Measurements from ENCODE around the gene PPIA. TPM values are rescaled to one million over a fixed set of nuclear protein-coding genes. Genes with fewer than 3 reads are reported as not detected.

Gene PPIA
- total RNA-seq, 2 experiments from 2014 or later = 2,573 to 2,935 TPM

DNA sequence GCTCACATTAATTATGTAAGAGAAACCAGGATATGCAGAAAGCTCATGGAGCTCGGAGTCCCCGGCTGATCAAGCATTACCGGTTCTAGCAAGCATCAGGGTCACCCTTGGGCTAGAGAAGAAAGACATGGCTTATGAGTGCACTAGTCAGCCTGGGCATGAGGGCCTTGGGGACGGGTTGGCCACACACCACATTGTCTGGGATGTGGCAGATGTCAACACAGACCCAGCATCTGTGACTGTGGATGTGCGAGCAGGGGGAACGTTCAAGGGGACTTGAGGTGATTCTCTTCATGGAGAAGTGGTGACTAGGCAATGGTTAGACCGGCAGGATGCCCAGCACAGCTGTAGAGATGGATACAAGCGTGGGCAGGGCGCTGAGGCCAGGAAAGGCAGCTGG lies 34.2 kb upstream of the PPIA start:
- Histone ChIP-seq H2AFZ (ENCODE audit: low read length) (no peak overlapping the region), H3K27ac (ENCODE audit: low read depth, low read length, poor library complexity, severe bottlenecking) (no peak overlapping the region), H3K79me2 (ENCODE audit: insufficient read depth, low read depth, low read length) (no peaks in the 10 kb centered on the region), H3K4me3 (ENCODE audit: low read depth, low read length, poor library complexity, severe bottlenecking) (no peak overlapping the region), H4K20me1 (ENCODE audit: insufficient read depth, low read length) (no peaks in the 10 kb centered on the region), H3K36me3 (ENCODE audit: insufficient read depth, low read length) (peaks cover 74% of the 10 kb centered on the region), H3K9me3 (ENCODE audit: low read length) (no peaks in the 10 kb centered on the region), H3K4me2 (ENCODE audit: low read length) (no peak overlapping the region), H3K4me1 (ENCODE audit: insufficient read depth, low read length, poor library complexity, severe bottlenecking) (no peaks in the 10 kb centered on the region), H3K9me2 (ENCODE audit: insufficient read depth, low read length) (no peaks in the 10 kb centered on the region)
- intact Hi-C loops (cut with micrococcal nuclease; ENCODE audit: unreplicated experiment) = no loop called here
- TF ChIP-seq EZH2phosphoT487 (IDR thresholded peaks at IDR 0.05; ENCODE audit: borderline replicate concordance, low read depth, low read length) = no peak
- TF ChIP-seq, protein P1, sequence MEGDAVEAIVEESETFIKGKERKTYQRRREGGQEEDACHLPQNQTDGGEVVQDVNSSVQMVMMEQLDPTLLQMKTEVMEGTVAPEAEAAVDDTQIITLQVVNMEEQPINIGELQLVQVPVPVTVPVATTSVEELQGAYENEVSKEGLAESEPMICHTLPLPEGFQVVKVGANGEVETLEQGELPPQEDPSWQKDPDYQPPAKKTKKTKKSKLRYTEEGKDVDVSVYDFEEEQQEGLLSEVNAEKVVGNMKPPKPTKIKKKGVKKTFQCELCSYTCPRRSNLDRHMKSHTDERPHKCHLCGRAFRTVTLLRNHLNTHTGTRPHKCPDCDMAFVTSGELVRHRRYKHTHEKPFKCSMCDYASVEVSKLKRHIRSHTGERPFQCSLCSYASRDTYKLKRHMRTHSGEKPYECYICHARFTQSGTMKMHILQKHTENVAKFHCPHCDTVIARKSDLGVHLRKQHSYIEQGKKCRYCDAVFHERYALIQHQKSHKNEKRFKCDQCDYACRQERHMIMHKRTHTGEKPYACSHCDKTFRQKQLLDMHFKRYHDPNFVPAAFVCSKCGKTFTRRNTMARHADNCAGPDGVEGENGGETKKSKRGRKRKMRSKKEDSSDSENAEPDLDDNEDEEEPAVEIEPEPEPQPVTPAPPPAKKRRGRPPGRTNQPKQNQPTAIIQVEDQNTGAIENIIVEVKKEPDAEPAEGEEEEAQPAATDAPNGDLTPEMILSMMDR (conservative IDR thresholded peaks at IDR 0.05; ENCODE audit: low read length) = no peak
- DNase-seq (ENCODE audit: low spot score) = no peak
- CTCF ChIA-PET (ENCODE audit: unreplicated experiment) = no interaction called here
- no TSS peak for BruUV-seq (replicated peaks)
- POLR2A ChIA-PET = no interaction called here

DNA sequence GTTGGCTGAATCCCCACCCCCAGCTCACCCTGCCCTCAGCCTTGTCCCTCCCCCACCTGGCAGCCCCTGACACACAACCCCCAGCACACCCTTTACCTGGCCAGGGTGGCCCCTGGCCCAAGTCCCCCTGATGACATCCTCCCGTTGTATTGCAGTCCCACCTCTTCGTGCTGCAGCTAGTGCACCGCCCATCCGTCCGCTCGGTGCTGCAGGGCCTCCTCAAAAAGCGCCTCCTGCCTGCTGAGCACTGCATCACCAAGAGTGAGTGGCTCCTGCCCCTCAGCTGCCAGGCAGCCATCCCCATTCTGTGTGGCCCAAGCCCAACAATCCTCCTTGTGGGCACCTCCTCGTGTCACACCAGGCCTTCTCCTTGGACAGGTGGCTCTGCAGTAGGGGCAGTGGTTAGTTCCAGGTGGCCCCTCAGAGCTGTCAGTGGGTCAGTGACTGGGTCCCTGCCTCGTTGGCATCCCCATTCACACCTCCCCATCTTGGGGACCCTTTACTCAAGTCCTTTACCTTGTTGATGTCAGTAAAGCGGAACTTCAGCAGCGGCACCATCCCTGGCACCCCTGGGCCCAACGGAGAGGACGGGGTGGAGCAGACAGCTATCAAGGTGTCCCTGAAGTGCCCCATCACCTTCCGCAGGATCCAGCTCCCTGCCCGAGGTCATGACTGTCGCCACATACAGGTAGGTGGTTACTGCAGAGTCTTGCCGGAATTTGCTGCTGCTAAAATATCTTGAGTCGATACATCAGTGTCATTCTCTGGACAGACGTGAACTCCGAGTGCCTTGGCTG lies 33.6 kb upstream of the PPIA start:
- no peak for DNase-seq (ENCODE audit: low spot score)
- Histone ChIP-seq H4K20me1 (ENCODE audit: insufficient read depth, low read length) (no peaks in the 10 kb centered on the region), H3K9me3 (ENCODE audit: low read length) (no peaks in the 10 kb centered on the region), H3K4me2 (ENCODE audit: low read length) (no peak overlapping the region), H3K4me3 (ENCODE audit: low read depth, low read length, poor library complexity, severe bottlenecking) (no peak overlapping the region), H2AFZ (ENCODE audit: low read length) (no peak overlapping the region), H3K27ac (ENCODE audit: low read depth, low read length, poor library complexity, severe bottlenecking) (no peak overlapping the region), H3K9me2 (ENCODE audit: insufficient read depth, low read length) (no peaks in the 10 kb centered on the region), H3K4me1 (ENCODE audit: insufficient read depth, low read length, poor library complexity, severe bottlenecking) (no peaks in the 10 kb centered on the region), H3K36me3 (ENCODE audit: insufficient read depth, low read length) (peaks cover 77% of the 10 kb centered on the region), H3K79me2 (ENCODE audit: insufficient read depth, low read depth, low read length) (no peaks in the 10 kb centered on the region)
- intact Hi-C loops (cut with micrococcal nuclease; ENCODE audit: unreplicated experiment) = no loop called here
- BruUV-seq (replicated peaks) = no TSS peak
- POLR2A ChIA-PET = no interaction called here
- no peak for TF ChIP-seq EZH2phosphoT487 (IDR thresholded peaks at IDR 0.05; ENCODE audit: borderline replicate concordance, low read depth, low read length)
- CTCF ChIA-PET (ENCODE audit: unreplicated experiment) = no interaction called here

DNA sequence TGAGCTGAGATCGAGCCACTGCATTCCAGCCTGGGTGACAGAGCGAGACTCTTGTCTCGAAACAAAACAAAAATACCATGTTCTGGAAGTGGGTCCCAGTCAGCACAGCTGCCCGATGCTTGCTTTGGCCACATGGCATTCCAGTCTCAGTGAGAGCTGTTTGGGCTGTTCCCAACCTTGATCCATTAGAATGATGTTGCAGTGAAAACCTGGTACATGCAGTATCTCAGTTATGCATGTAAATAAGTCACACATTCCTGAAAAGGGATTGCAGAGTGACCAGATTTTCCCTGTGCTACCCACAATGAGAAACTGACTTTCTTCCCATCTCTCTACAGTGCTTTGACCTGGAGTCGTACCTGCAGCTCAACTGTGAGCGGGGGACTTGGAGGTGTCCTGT lies 32.4 kb upstream of the PPIA start:
- no peak for TF ChIP-seq EZH2phosphoT487 (IDR thresholded peaks at IDR 0.05; ENCODE audit: borderline replicate concordance, low read depth, low read length)
- TF ChIP-seq, protein P1 (conservative IDR thresholded peaks at IDR 0.05; ENCODE audit: low read length) = no peak
- ChIA-PET CTCF (ENCODE audit: unreplicated experiment) (no interaction called here), POLR2A (no interaction called here)
- Histone ChIP-seq H3K4me2 (ENCODE audit: low read length) (no peak overlapping the region), H3K9me3 (ENCODE audit: low read length) (no peaks in the 10 kb centered on the region), H3K36me3 (ENCODE audit: insufficient read depth, low read length) (peaks cover 72% of the 10 kb centered on the region), H4K20me1 (ENCODE audit: insufficient read depth, low read length) (no peaks in the 10 kb centered on the region), H3K9me2 (ENCODE audit: insufficient read depth, low read length) (no peaks in the 10 kb centered on the region), H3K4me1 (ENCODE audit: insufficient read depth, low read length, poor library complexity, severe bottlenecking) (no peaks in the 10 kb centered on the region), H3K79me2 (ENCODE audit: insufficient read depth, low read depth, low read length) (no peaks in the 10 kb centered on the region), H3K27ac (ENCODE audit: low read depth, low read length, poor library complexity, severe bottlenecking) (no peak overlapping the region), H2AFZ (ENCODE audit: low read length) (no peak overlapping the region), H3K4me3 (ENCODE audit: low read depth, low read length, poor library complexity, severe bottlenecking) (no peak overlapping the region)
- DNase-seq (ENCODE audit: low spot score) = no peak
- intact Hi-C loops (cut with micrococcal nuclease; ENCODE audit: unreplicated experiment) = no loop called here
- no TSS peak for BruUV-seq (replicated peaks)
